Measurements from ENCODE around the gene CDH23. TPM values are rescaled to one million over a fixed set of nuclear protein-coding genes. Genes with fewer than 3 reads are reported as not detected.
"Not testable (repeated sequence)": the region's sequence is repeated elsewhere in the genome, so short reads cannot be mapped to it uniquely, and the experiment has no call there.

The CDH23 gene
- total RNA-seq, 1 donor, result 0.36 TPM

- no peak for TF ChIP-seq CTCF (IDR thresholded peaks at IDR 0.05; ENCODE audit: extremely low read depth, low read depth, low read length)
- Histone ChIP-seq H3K4me3 (ENCODE audit: insufficient read depth, low read length) (no peak overlapping the region), H3K27ac (ENCODE audit: low read depth, low read length) (no peak overlapping the region), H4K20me1 (ENCODE audit: insufficient read depth, low read length) (no peaks in the 10 kb centered on the region), H3K79me2 (ENCODE audit: insufficient read depth, low read length) (no peaks in the 10 kb centered on the region), H3K9me3 (ENCODE audit: low read depth, low read length) (no peaks in the 10 kb centered on the region), H2AFZ (ENCODE audit: low read length) (no peak overlapping the region), H3K36me3 (ENCODE audit: insufficient read depth, low read length) (no peaks in the 10 kb centered on the region), H3K27me3 (ENCODE audit: insufficient read depth, low read length) (no peaks in the 10 kb centered on the region), H3K4me2 (ENCODE audit: insufficient read depth, low read length) (no peak overlapping the region), H3K4me1 (ENCODE audit: insufficient read depth, low read length) (peaks cover 13% of the 10 kb centered on the region)
- peak; percentile 93 for DNase-seq (ENCODE audit: insufficient read length, low spot score, missing footprints)
Observed at GRCh38 chr10:71598621-71599055, 201.9 kb downstream of the CDH23 start.

DNA sequence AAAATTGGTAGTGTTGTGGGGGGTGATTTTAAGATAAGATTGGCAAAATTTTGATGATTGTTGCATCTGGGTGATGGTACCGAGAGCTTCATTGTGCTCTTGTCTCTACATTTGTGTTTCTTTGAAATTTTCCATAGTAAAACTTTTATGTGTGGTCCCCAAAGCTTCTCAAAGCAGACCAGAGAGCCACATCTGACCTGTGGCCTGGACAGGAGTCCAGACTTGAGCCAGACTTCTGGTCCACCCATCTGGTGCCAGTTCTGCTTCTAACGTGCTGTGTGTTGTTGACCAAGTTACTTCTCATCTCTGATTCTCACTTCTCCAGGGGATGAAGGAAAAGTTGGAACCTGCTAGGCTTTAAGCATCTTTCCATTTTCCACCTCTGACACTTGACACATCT is 202.8 kb downstream of the CDH23 start:
- no peak overlapping the region for H3K27ac ChIP-seq (ENCODE audit: low read depth, low read length)
- peaks cover 13% of the 10 kb centered on the region for H3K4me1 ChIP-seq (ENCODE audit: insufficient read depth, low read length)
- H3K79me2 ChIP-seq (ENCODE audit: insufficient read depth, low read length), result no peaks in the 10 kb centered on the region
- no peak overlapping the region for H2AFZ ChIP-seq (ENCODE audit: low read length)
- no peak overlapping the region for H3K4me3 ChIP-seq (ENCODE audit: insufficient read depth, low read length)
- no peaks in the 10 kb centered on the region for H3K27me3 ChIP-seq (ENCODE audit: insufficient read depth, low read length)
- H3K9me3 ChIP-seq (ENCODE audit: low read depth, low read length), result no peaks in the 10 kb centered on the region
- no peaks in the 10 kb centered on the region for H4K20me1 ChIP-seq (ENCODE audit: insufficient read depth, low read length)
- H3K36me3 ChIP-seq (ENCODE audit: insufficient read depth, low read length), result no peaks in the 10 kb centered on the region
- DNase-seq (ENCODE audit: insufficient read length, low spot score, missing footprints), result peak; percentile 64
- TF ChIP-seq CTCF (IDR thresholded peaks at IDR 0.05; ENCODE audit: extremely low read depth, low read depth, low read length), result no peak
- no peak overlapping the region for H3K4me2 ChIP-seq (ENCODE audit: insufficient read depth, low read length)

- H3K79me2 ChIP-seq (ENCODE audit: insufficient read depth, low read length); H3K27me3 ChIP-seq (ENCODE audit: insufficient read depth, low read length); H3K36me3 ChIP-seq (ENCODE audit: insufficient read depth, low read length); H2AFZ ChIP-seq (ENCODE audit: low read length); H3K27ac ChIP-seq (ENCODE audit: low read depth, low read length); H3K4me3 ChIP-seq (ENCODE audit: insufficient read depth, low read length); H4K20me1 ChIP-seq (ENCODE audit: insufficient read depth, low read length); H3K4me2 ChIP-seq (ENCODE audit: insufficient read depth, low read length); DNase-seq (ENCODE audit: insufficient read length, low spot score, missing footprints); H3K9me3 ChIP-seq (ENCODE audit: low read depth, low read length): not testable (repeated sequence)
- peaks cover 13% of the 10 kb centered on the region for H3K4me1 ChIP-seq (ENCODE audit: insufficient read depth, low read length)
Observed at GRCh38 chr10:71600242-71600641, 203.5 kb downstream of the CDH23 start.

DNA sequence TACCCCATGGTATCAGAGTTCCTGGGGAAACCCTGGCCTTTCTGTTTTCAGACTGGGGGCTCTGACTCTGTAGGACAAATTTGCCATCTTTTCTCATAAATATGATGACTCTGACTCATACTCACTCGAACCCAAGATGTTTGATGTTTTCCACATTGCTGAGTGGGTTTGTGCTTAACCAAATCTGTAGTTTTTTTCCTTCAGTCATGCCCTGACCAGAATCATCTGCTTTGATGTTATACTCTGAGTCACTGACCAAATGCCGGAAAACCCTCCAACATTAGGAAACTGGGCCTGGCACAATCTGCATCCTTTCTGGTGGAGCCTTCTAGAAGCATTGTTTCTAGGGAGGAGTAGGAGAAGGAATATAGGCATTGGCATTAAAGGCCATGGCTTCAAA is 204.1 kb downstream of the CDH23 start:
- H3K4me1 ChIP-seq (ENCODE audit: insufficient read depth, low read length), result peaks cover 13% of the 10 kb centered on the region
- no peaks in the 10 kb centered on the region for H4K20me1 ChIP-seq (ENCODE audit: insufficient read depth, low read length)
- H3K79me2 ChIP-seq (ENCODE audit: insufficient read depth, low read length), result no peaks in the 10 kb centered on the region
- no peaks in the 10 kb centered on the region for H3K9me3 ChIP-seq (ENCODE audit: low read depth, low read length)
- DNase-seq (ENCODE audit: insufficient read length, low spot score, missing footprints), result peak; percentile 98
- H3K27me3 ChIP-seq (ENCODE audit: insufficient read depth, low read length), result no peaks in the 10 kb centered on the region
- no peak overlapping the region for H3K4me2 ChIP-seq (ENCODE audit: insufficient read depth, low read length)
- H3K27ac ChIP-seq (ENCODE audit: low read depth, low read length), result no peak overlapping the region
- no peak overlapping the region for H2AFZ ChIP-seq (ENCODE audit: low read length)
- TF ChIP-seq CTCF (IDR thresholded peaks at IDR 0.05; ENCODE audit: extremely low read depth, low read depth, low read length), result no peak
- no peak overlapping the region for H3K4me3 ChIP-seq (ENCODE audit: insufficient read depth, low read length)
- no peaks in the 10 kb centered on the region for H3K36me3 ChIP-seq (ENCODE audit: insufficient read depth, low read length)
